ENCODE measurements around the gene C2orf15.

C2orf15 gene

DNA sequence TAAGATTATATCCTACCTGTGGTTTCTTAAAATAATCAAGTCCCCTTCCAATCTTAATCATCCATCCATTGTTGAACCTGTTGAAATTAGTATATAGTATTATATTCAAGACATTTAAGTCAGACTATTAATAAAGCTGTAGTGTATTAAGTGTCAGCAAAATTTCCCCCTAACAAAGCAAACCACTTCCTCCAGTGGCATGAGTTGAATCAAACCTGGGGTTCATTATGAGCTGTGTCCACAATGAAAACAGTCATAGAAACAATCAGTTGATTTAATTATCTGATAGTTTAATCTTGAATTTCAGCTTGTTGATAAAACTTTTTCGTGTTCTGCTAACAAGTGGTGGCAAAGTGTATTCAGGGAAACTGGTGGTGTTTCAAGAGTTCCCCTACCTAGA lies 28.0 kb downstream of the C2orf15 start:
- TF ChIP-seq, protein P1, sequence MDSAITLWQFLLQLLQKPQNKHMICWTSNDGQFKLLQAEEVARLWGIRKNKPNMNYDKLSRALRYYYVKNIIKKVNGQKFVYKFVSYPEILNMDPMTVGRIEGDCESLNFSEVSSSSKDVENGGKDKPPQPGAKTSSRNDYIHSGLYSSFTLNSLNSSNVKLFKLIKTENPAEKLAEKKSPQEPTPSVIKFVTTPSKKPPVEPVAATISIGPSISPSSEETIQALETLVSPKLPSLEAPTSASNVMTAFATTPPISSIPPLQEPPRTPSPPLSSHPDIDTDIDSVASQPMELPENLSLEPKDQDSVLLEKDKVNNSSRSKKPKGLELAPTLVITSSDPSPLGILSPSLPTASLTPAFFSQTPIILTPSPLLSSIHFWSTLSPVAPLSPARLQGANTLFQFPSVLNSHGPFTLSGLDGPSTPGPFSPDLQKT (IDR thresholded peaks at IDR 0.05; ENCODE audit: borderline replicate concordance, low read depth, low read length) = no peak
- TF ChIP-seq ZNF391 (tag by site-specific recombination; IDR thresholded peaks at IDR 0.05; ENCODE audit: borderline replicate concordance, low read depth) (no peak), ZNF423 (tag by site-specific recombination; IDR thresholded peaks at IDR 0.05) (no peak), ZBTB21 (tag by site-specific recombination; IDR thresholded peaks at IDR 0.05) (no peak), ZNF274 (IDR thresholded peaks at IDR 0.05; ENCODE audit: low read length) (no peak), ZNF274 (tag by site-specific recombination; IDR thresholded peaks at IDR 0.05; ENCODE audit: borderline replicate concordance) (no peak), OVOL3 (tag by site-specific recombination; IDR thresholded peaks at IDR 0.05) (no peak), ZNF521 (tag by site-specific recombination; IDR thresholded peaks at IDR 0.05) (no peak), ZNF626 (tag by site-specific recombination; IDR thresholded peaks at IDR 0.05) (no peak), ZNF544 (tag by site-specific recombination; IDR thresholded peaks at IDR 0.05) (no peak), ZNF785 (tag by site-specific recombination; IDR thresholded peaks at IDR 0.05) (no peak), ZNF404 (tag by site-specific recombination; IDR thresholded peaks at IDR 0.05) (no peak), TCF7L2 (IDR thresholded peaks at IDR 0.05; ENCODE audit: borderline replicate concordance, low read depth, low read length) (no peak), SCRT1 (tag by site-specific recombination; IDR thresholded peaks at IDR 0.05; ENCODE audit: borderline replicate concordance) (no peak), ZNF114 (tag by site-specific recombination; IDR thresholded peaks at IDR 0.05) (no peak), ZNF843 (tag by site-specific recombination; IDR thresholded peaks at IDR 0.05) (no peak), ZNF112 (tag by site-specific recombination; IDR thresholded peaks at IDR 0.05) (no peak), ZNF664 (tag by site-specific recombination; IDR thresholded peaks at IDR 0.05) (no peak), ZNF394 (tag by site-specific recombination; IDR thresholded peaks at IDR 0.05; ENCODE audit: borderline replicate concordance) (no peak)
- TF ChIP-seq, protein P2, sequence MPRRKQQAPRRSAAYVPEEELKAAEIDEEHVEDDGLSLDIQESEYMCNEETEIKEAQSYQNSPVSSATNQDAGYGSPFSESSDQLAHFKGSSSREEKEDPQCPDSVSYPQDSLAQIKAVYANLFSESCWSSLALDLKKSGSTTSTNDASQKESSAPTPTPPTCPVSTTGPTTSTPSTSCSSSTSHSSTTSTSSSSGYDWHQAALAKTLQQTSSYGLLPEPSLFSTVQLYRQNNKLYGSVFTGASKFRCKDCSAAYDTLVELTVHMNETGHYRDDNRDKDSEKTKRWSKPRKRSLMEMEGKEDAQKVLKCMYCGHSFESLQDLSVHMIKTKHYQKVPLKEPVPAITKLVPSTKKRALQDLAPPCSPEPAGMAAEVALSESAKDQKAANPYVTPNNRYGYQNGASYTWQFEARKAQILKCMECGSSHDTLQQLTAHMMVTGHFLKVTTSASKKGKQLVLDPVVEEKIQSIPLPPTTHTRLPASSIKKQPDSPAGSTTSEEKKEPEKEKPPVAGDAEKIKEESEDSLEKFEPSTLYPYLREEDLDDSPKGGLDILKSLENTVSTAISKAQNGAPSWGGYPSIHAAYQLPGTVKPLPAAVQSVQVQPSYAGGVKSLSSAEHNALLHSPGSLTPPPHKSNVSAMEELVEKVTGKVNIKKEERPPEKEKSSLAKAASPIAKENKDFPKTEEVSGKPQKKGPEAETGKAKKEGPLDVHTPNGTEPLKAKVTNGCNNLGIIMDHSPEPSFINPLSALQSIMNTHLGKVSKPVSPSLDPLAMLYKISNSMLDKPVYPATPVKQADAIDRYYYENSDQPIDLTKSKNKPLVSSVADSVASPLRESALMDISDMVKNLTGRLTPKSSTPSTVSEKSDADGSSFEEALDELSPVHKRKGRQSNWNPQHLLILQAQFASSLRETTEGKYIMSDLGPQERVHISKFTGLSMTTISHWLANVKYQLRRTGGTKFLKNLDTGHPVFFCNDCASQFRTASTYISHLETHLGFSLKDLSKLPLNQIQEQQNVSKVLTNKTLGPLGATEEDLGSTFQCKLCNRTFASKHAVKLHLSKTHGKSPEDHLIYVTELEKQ (tag by site-specific recombination; IDR thresholded peaks at IDR 0.05; ENCODE audit: borderline replicate concordance) = no peak
- TF ChIP-seq, protein P3, sequence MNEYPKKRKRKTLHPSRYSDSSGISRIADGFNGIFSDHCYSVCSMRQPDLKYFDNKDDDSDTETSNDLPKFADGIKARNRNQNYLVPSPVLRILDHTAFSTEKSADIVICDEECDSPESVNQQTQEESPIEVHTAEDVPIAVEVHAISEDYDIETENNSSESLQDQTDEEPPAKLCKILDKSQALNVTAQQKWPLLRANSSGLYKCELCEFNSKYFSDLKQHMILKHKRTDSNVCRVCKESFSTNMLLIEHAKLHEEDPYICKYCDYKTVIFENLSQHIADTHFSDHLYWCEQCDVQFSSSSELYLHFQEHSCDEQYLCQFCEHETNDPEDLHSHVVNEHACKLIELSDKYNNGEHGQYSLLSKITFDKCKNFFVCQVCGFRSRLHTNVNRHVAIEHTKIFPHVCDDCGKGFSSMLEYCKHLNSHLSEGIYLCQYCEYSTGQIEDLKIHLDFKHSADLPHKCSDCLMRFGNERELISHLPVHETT (tag by site-specific recombination; IDR thresholded peaks at IDR 0.05) = no peak
- no peak overlapping the region for H3K27ac ChIP-seq (ENCODE audit: extremely low read depth, low read depth, low read length)
- ChIA-PET CTCF (no interaction called here), POLR2A (interaction anchor here (0.8 kb wide), 1 partner anchor 15 kb away, joined by 3 read pairs; the partner anchor contains the start of genes LIPT1 and TSGA10)
- no peak overlapping the region for H3K4me3 ChIP-seq (ENCODE audit: low read depth, low read length)
- no peaks in the 10 kb centered on the region for H3K4me1 ChIP-seq (ENCODE audit: control insufficient read depth, insufficient read depth, low read length)
- no peaks in the 10 kb centered on the region for H3K9me3 ChIP-seq (ENCODE audit: control insufficient read depth, insufficient read depth, low read depth, low read length)
- peaks cover 47 to 61% of the 10 kb centered on the region in 2 experiments for H3K36me3 ChIP-seq (ENCODE audit: control insufficient read depth in 2 of 2, insufficient read depth in 1 of 2, low read length in 2 of 2)
